ENCODE measurements around the gene TIA1.
"Not testable (repeated sequence)": the region's sequence is repeated elsewhere in the genome, so short reads cannot be mapped to it uniquely, and the experiment has no call there.

Gene TIA1

GRCh38 chr2:70191244-70191735 lies 57.1 kb downstream of the TIA1 start:
- H3K4me3 ChIP-seq (ENCODE audit: low read length), result peak overlapping the region; percentile 80

GRCh38 chr2:70190418-70191243 lies 57.8 kb downstream of the TIA1 start, which contains the start of gene C2orf42:
Gene C2orf42, minus strand, starts transcription at chr2:70191019. Its CDS starts 9,034 bp downstream, at chr2:70181985.
- under 1% methylated on average over 60 of the region's 60 CpGs for WGBS
- no peaks in the 10 kb centered on the region for H3K27me3 ChIP-seq (ENCODE audit: insufficient read depth, low read length)
- H3K4me1 ChIP-seq (ENCODE audit: insufficient read depth, low read length), result no peaks in the 10 kb centered on the region
- no peaks in the 10 kb centered on the region for H3K9me3 ChIP-seq (ENCODE audit: insufficient read depth, low read depth, low read length)
- H3K9ac ChIP-seq (ENCODE audit: low read depth, low read length), result peak within 1 kb of the TSS; percentile 83
- peak within 1 kb of the TSS; percentile 80 for H3K4me3 ChIP-seq (ENCODE audit: low read length)
- no peaks in the 10 kb centered on the region; the same call in 1 of the 2 replicates for H3K36me3 ChIP-seq (ENCODE audit: insufficient read depth, low read length)
- peak within 1 kb of the TSS; percentile 88 for H3K27ac ChIP-seq (ENCODE audit: low read depth, low read length)

More at GRCh38 chr2:70191244-70191735, 57.1 kb downstream of the TIA1 start:
- Histone ChIP-seq H3K27me3 (ENCODE audit: insufficient read depth, low read length) (no peaks in the 10 kb centered on the region), H3K27ac (ENCODE audit: low read depth, low read length) (peak overlapping the region; percentile 88; the same call in 1 of the 2 replicates), H3K4me1 (ENCODE audit: insufficient read depth, low read length) (no peaks in the 10 kb centered on the region), H3K9me3 (ENCODE audit: insufficient read depth, low read depth, low read length) (no peaks in the 10 kb centered on the region), H3K9ac (ENCODE audit: low read depth, low read length) (peak overlapping the region; percentile 83; the same call in 1 of the 2 replicates), H3K36me3 (ENCODE audit: insufficient read depth, low read length) (no peaks in the 10 kb centered on the region; the same call in 1 of the 2 replicates)
- 83% methylated on average over 13 of the region's 13 CpGs for WGBS

- Histone ChIP-seq H3K9me3 (ENCODE audit: insufficient read depth, low read depth, low read length) (no peaks in the 10 kb centered on the region), H3K27me3 (ENCODE audit: insufficient read depth, low read length) (no peaks in the 10 kb centered on the region), H3K4me1 (ENCODE audit: insufficient read depth, low read length) (no peaks in the 10 kb centered on the region), H3K9ac (ENCODE audit: low read depth, low read length) (no peak overlapping the region), H3K36me3 (ENCODE audit: insufficient read depth, low read length) (no peaks in the 10 kb centered on the region; the same call in 1 of the 2 replicates), H3K27ac (ENCODE audit: low read depth, low read length) (no peak overlapping the region), H3K4me3 (ENCODE audit: low read length) (no peak overlapping the region)
- 97% methylated on average over 5 of the region's 5 CpGs for WGBS
Measured at GRCh38 chr2:70188460-70188859, 60.0 kb downstream of the TIA1 start.

- H3K27me3 ChIP-seq (ENCODE audit: insufficient read depth, low read length); H3K4me1 ChIP-seq (ENCODE audit: insufficient read depth, low read length); H3K36me3 ChIP-seq (ENCODE audit: insufficient read depth, low read length); H3K27ac ChIP-seq (ENCODE audit: low read depth, low read length); H3K4me3 ChIP-seq (ENCODE audit: low read length); H3K9ac ChIP-seq (ENCODE audit: low read depth, low read length); H3K9me3 ChIP-seq (ENCODE audit: insufficient read depth, low read depth, low read length): not testable (repeated sequence)
- 94% methylated on average over 9 of the region's 9 CpGs for WGBS
Measured at GRCh38 chr2:70187170-70187569, 61.3 kb downstream of the TIA1 start.

GRCh38 chr2:70182689-70183088 lies 65.7 kb downstream of the TIA1 start:
- H3K9ac ChIP-seq (ENCODE audit: low read depth, low read length), result no peak overlapping the region

GRCh38 chr2:70181363-70181956 lies 67.0 kb downstream of the TIA1 start:
- H3K4me1 ChIP-seq (ENCODE audit: insufficient read depth, low read length), result no peaks in the 10 kb centered on the region
- 94% methylated on average over 16 of the region's 16 CpGs for WGBS
- H3K27ac ChIP-seq (ENCODE audit: low read depth, low read length), result no peak overlapping the region
- H3K9me3 ChIP-seq (ENCODE audit: insufficient read depth, low read depth, low read length), result no peaks in the 10 kb centered on the region
- no peak overlapping the region for H3K4me3 ChIP-seq (ENCODE audit: low read length)
- peaks cover 34% of the 10 kb centered on the region for H3K36me3 ChIP-seq (ENCODE audit: insufficient read depth, low read length)
- no peaks in the 10 kb centered on the region for H3K27me3 ChIP-seq (ENCODE audit: insufficient read depth, low read length)
- H3K9ac ChIP-seq (ENCODE audit: low read depth, low read length), result no peak overlapping the region

More at GRCh38 chr2:70182689-70183088, 65.7 kb downstream of the TIA1 start:
- Histone ChIP-seq H3K9me3 (ENCODE audit: insufficient read depth, low read depth, low read length) (no peaks in the 10 kb centered on the region), H3K4me1 (ENCODE audit: insufficient read depth, low read length) (no peaks in the 10 kb centered on the region), H3K27me3 (ENCODE audit: insufficient read depth, low read length) (no peaks in the 10 kb centered on the region), H3K36me3 (ENCODE audit: insufficient read depth, low read length) (peaks cover 26% of the 10 kb centered on the region), H3K27ac (ENCODE audit: low read depth, low read length) (no peak overlapping the region), H3K4me3 (ENCODE audit: low read length) (no peak overlapping the region)
- 86% methylated on average over 2 of the region's 4 CpGs for WGBS

- H3K27ac ChIP-seq (ENCODE audit: low read depth, low read length), result no peak overlapping the region
- WGBS, result 95% methylated on average over 8 of the region's 8 CpGs
Measured at GRCh38 chr2:70173520-70173919, 74.9 kb downstream of the TIA1 start.

GRCh38 chr2:70169654-70170245 lies 78.7 kb downstream of the TIA1 start:
- WGBS, result 96% methylated on average over 11 of the region's 11 CpGs
- not testable (repeated sequence) for H3K4me1 ChIP-seq (ENCODE audit: insufficient read depth, low read length); H3K27ac ChIP-seq (ENCODE audit: low read depth, low read length); H3K9ac ChIP-seq (ENCODE audit: low read depth, low read length); H3K4me3 ChIP-seq (ENCODE audit: low read length); H3K9me3 ChIP-seq (ENCODE audit: insufficient read depth, low read depth, low read length); H3K27me3 ChIP-seq (ENCODE audit: insufficient read depth, low read length)
- peaks cover 39% of the 10 kb centered on the region for H3K36me3 ChIP-seq (ENCODE audit: insufficient read depth, low read length)

More at GRCh38 chr2:70173520-70173919, 74.9 kb downstream of the TIA1 start:
- no peaks in the 10 kb centered on the region for H3K27me3 ChIP-seq (ENCODE audit: insufficient read depth, low read length)
- no peak overlapping the region for H3K4me3 ChIP-seq (ENCODE audit: low read length)
- H3K36me3 ChIP-seq (ENCODE audit: insufficient read depth, low read length), result peaks cover 47% of the 10 kb centered on the region
- H3K9ac ChIP-seq (ENCODE audit: low read depth, low read length), result no peak overlapping the region
- no peaks in the 10 kb centered on the region for H3K9me3 ChIP-seq (ENCODE audit: insufficient read depth, low read depth, low read length)
- no peaks in the 10 kb centered on the region for H3K4me1 ChIP-seq (ENCODE audit: insufficient read depth, low read length)

- peaks cover 30% of the 10 kb centered on the region for H3K36me3 ChIP-seq (ENCODE audit: insufficient read depth, low read length)
- H3K27me3 ChIP-seq (ENCODE audit: insufficient read depth, low read length), result no peaks in the 10 kb centered on the region
- H3K9me3 ChIP-seq (ENCODE audit: insufficient read depth, low read depth, low read length), result no peaks in the 10 kb centered on the region
- H3K27ac ChIP-seq (ENCODE audit: low read depth, low read length), result no peak overlapping the region
- no peaks in the 10 kb centered on the region for H3K4me1 ChIP-seq (ENCODE audit: insufficient read depth, low read length)
- no peak overlapping the region for H3K4me3 ChIP-seq (ENCODE audit: low read length)
- 93% methylated on average over 2 of the region's 2 CpGs for WGBS
- no peak overlapping the region for H3K9ac ChIP-seq (ENCODE audit: low read depth, low read length)
Measured at GRCh38 chr2:70161069-70161534, 87.3 kb downstream of the TIA1 start.

GRCh38 chr2:70160545-70160944 lies 87.9 kb downstream of the TIA1 start:
- Histone ChIP-seq H3K4me1 (ENCODE audit: insufficient read depth, low read length) (no peaks in the 10 kb centered on the region), H3K27ac (ENCODE audit: low read depth, low read length) (no peak overlapping the region), H3K9me3 (ENCODE audit: insufficient read depth, low read depth, low read length) (no peaks in the 10 kb centered on the region), H3K36me3 (ENCODE audit: insufficient read depth, low read length) (peaks cover 28% of the 10 kb centered on the region), H3K4me3 (ENCODE audit: low read length) (no peak overlapping the region), H3K9ac (ENCODE audit: low read depth, low read length) (no peak overlapping the region), H3K27me3 (ENCODE audit: insufficient read depth, low read length) (no peaks in the 10 kb centered on the region)
- 95% methylated on average over 6 of the region's 6 CpGs for WGBS

Measured in HUES64 (cell line).